Endothelial cell of umbilical vein (primary cell): Measurements from ENCODE around the gene FIGLA. TPM values are rescaled to one million over a fixed set of nuclear protein-coding genes. Genes with fewer than 3 reads are reported as not detected.

Source experiments
- BruUV-seq: library from RNA; stranded (reverse); fragments of 400-500 nt; replicated peaks from 2 replicates; lab custom pipeline; 2021; lab: Mats Ljungman, UMichigan
- CTCF ChIA-PET: fragments of 300-600, 350-600 bp; sonication (Branson Sonifier 250); formaldehyde crosslinking; loops from one replicate; lab custom pipeline; 2021; ENCODE audit warnings: antibody characterized with exemption, inconsistent platforms; lab: Charles Lee
- POLR2A ChIA-PET: fragments of 300-600, 350-600 bp; sonication (Branson Sonifier 250); formaldehyde crosslinking; loops from one replicate; lab custom pipeline; 2021; ENCODE audit warnings: antibody characterized with exemption, inconsistent platforms; lab: Charles Lee
- DNase-seq: peaks from one replicate; pipeline ENCODE4 v3.0.0-alpha.2; 2011; ENCODE audit warnings: low read depth, low spot score
- FAIRE-seq: peaks from 2 replicates; lab custom pipeline; 2011; peaks lifted over from hg19 to GRCh38; lab: Jason Lieb, UNC
- H2AFZ ChIP-seq: 2 replicates; pipeline ENCODE4 v1.6.0; 2012; ENCODE audit warnings: low read depth, low read length, control low read depth, inconsistent platforms
- H3K27ac ChIP-seq: 2 replicates; pipeline ENCODE4 v1.5.1; 2011; ENCODE audit warnings: low read depth, mild to moderate bottlenecking, control low read depth, low read length, moderate library complexity; ENCODE audit not compliant: insufficient read depth
- H3K27me3 ChIP-seq, 2 experiments: 2 replicates each; pipeline versions ENCODE4 v1.6.0 to v1.6.1; 2011; ENCODE audit warnings: low read length in 2 of 2, mixed read lengths in 1 of 2; ENCODE audit not compliant: control insufficient read depth in 2 of 2, insufficient read depth in 2 of 2
- H3K36me3 ChIP-seq, 2 experiments: 2 replicates in 1 of 2; 3 replicates in 1 of 2; pipeline ENCODE4 v1.5.1; 2011; ENCODE audit warnings: low read length in 2 of 2, mild to moderate bottlenecking in 1 of 2, moderate library complexity in 1 of 2; ENCODE audit not compliant: control insufficient read depth in 2 of 2, insufficient read depth in 2 of 2; ENCODE audit errors: extremely low read depth in 1 of 2
- H3K4me1 ChIP-seq: 3 replicates; pipeline ENCODE4 v1.5.1; 2011; ENCODE audit warnings: mild to moderate bottlenecking, low read length; ENCODE audit not compliant: control insufficient read depth, insufficient read depth; ENCODE audit errors: extremely low read depth
- H3K4me2 ChIP-seq: 2 replicates; pipeline ENCODE4 v1.6.1; 2011; ENCODE audit warnings: low read length, control low read depth, mixed read lengths; ENCODE audit not compliant: insufficient read depth
- H3K4me3 ChIP-seq, 3 experiments: fragments of 200-600 bp in 1 of 3; sonication (generic), shearing (Covaris generic) in 1 of 3; replicated peaks in 1 of 3; 2 replicates each; pipeline ENCODE4 v1.5.1; 2011 to 2016; ENCODE audit warnings: control low read depth in 3 of 3, low read length in 3 of 3, mild to moderate bottlenecking in 2 of 3, inconsistent platforms in 1 of 3, low read depth in 1 of 3, moderate library complexity in 1 of 3; ENCODE audit not compliant: insufficient read depth in 1 of 3
- H3K79me2 ChIP-seq: 2 replicates; pipeline ENCODE4 v1.6.0; 2012; ENCODE audit warnings: low read length, inconsistent platforms; ENCODE audit not compliant: control insufficient read depth, insufficient read depth
- H3K9ac ChIP-seq: replicated peaks from 2 replicates; pipeline ENCODE3; 2011; ENCODE audit warnings: low read length, control low read depth; ENCODE audit not compliant: insufficient read depth; ENCODE audit errors: extremely low read depth
- H3K9me1 ChIP-seq: replicated peaks from 3 replicates; pipeline ENCODE4 v1.6.0; 2011; ENCODE audit warnings: mild to moderate bottlenecking, low read length; ENCODE audit not compliant: control insufficient read depth, insufficient read depth; ENCODE audit errors: extremely low read depth
- H3K9me3 ChIP-seq: replicated peaks from 2 replicates; pipeline ENCODE4 v1.5.1; 2012; ENCODE audit warnings: low read length, inconsistent platforms; ENCODE audit not compliant: control insufficient read depth, insufficient read depth
- H4K20me1 ChIP-seq: replicated peaks from 2 replicates; pipeline ENCODE3; 2011; ENCODE audit warnings: mild to moderate bottlenecking, low read length; ENCODE audit not compliant: control insufficient read depth, insufficient read depth; ENCODE audit errors: extremely low read depth
- EZH2 ChIP-seq: IDR thresholded peaks from 2 replicates; pipeline ENCODE4 v1.6.1; 2012; ENCODE audit warnings: borderline replicate concordance, low read depth, mild to moderate bottlenecking, moderate library complexity, low read length, inconsistent platforms; ENCODE audit not compliant: severe bottlenecking
- GATA2 ChIP-seq: IDR thresholded peaks from 2 replicates; pipeline ENCODE4 v1.7.0; 2011; ENCODE audit warnings: low read depth, mild to moderate bottlenecking, moderate library complexity, mixed read lengths, low read length; ENCODE audit not compliant: insufficient read length, insufficient read depth
- JUN ChIP-seq: IDR thresholded peaks from 2 replicates; pipeline ENCODE4 v1.6.1; 2011; ENCODE audit warnings: borderline replicate concordance, low read depth; ENCODE audit not compliant: insufficient read length, insufficient read depth
- MAX ChIP-seq: IDR thresholded peaks from 2 replicates; pipeline ENCODE4 v1.6.1; 2011; ENCODE audit not compliant: insufficient read depth, insufficient read length
- MYC ChIP-seq: IDR thresholded peaks from one replicate; pipeline ENCODE4 v1.6.1; 2011; ENCODE audit warnings: mild to moderate bottlenecking, low read depth, low read length
- POLR2A ChIP-seq: IDR thresholded peaks from 2 replicates; pipeline ENCODE4 v1.6.1; 2012; ENCODE audit warnings: low read depth, mild to moderate bottlenecking, control low read depth, low read length
- POLR2AphosphoS5 ChIP-seq: IDR thresholded peaks from 2 replicates; pipeline ENCODE4 v1.6.1; 2012; ENCODE audit warnings: low read depth, mild to moderate bottlenecking, control low read depth, low read length, moderate library complexity; ENCODE audit not compliant: insufficient read depth
- dilution Hi-C: fragments of 300-500 bp; cut with MboI; formaldehyde crosslinking; loops from one replicate; pipeline ENCODE4 v1.15.0; 2019; ENCODE audit warnings: low sequenced_read_pairs; ENCODE audit not compliant: extremely low pct_ligation_motif_present
- intact Hi-C: fragments of 100-400 bp; cut with micrococcal nuclease; formaldehyde crosslinking; loops from one replicate; pipeline ENCODE4 v1.10.0; 2022
- polyA plus RNA-seq, 4 experiments: library from polyadenylated mRNA; depleted of rRNA in 3 of 4; stranded (reverse) in 3 of 4; unstranded in 1 of 4; fragments of >200 nt; gene quantifications; 2 replicates each; pipeline versions ENCODE4 v1.2.1 to v1.2.3, GENCODE V29; 2011 to 2012; ENCODE audit warnings: missing spikeins in 1 of 4
- total RNA-seq: library from RNA; stranded (reverse); gene quantifications from 2 replicates; pipeline ENCODE4 v1.2.3, GENCODE V29; 2021
- TF ChIP-seq, protein P1 (sequence below), 2 donors: IDR thresholded peaks; 1 replicate in 1 of 2; 2 replicates in 1 of 2; pipeline ENCODE4 v1.5.1; 2011; ENCODE audit warnings: low read length in 2 of 2, mild to moderate bottlenecking in 2 of 2, moderate library complexity in 2 of 2, control low read depth in 1 of 2, inconsistent platforms in 1 of 2, low read depth in 1 of 2; ENCODE audit not compliant: insufficient read depth in 1 of 2; ENCODE audit errors: extremely low read depth in 1 of 2

FIGLA gene
- total and polyA plus RNA-seq, 2 donors (not counting 3 experiments of a cell fraction or from before 2014, with no cell fraction given), result not detected

DNA sequence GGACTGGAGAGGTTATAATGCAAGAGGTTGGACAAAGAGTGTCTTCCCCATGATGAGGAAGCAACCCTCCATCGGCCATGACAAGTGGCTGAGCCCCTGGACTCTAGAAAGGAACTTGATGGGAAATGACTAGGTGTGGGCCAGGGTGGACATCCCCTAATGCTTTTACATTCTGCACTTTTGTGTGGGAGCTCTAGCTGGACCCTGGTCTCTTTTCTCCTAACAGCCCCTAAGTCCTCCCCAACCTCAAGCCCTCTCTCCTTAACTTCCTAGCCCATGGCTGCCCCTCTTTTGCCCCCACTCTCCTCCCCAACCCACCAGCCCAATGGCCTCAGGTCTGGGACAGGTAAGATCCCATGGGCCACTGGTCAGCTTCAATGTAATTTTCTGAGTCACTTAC lies 42.8 kb upstream of the FIGLA start:
- ChIA-PET POLR2A (no interaction called here), CTCF (no interaction called here)

More for the DNA sequence above, 42.8 kb upstream of the FIGLA start:
- TF ChIP-seq MYC, result no peak
- no peak for TF ChIP-seq POLR2A
- no peak for TF ChIP-seq POLR2AphosphoS5
- TF ChIP-seq MAX, result no peak
- no peak for TF ChIP-seq GATA2
- TF ChIP-seq JUN, result no peak
- TF ChIP-seq EZH2, result no peak
- TF ChIP-seq, protein P1, sequence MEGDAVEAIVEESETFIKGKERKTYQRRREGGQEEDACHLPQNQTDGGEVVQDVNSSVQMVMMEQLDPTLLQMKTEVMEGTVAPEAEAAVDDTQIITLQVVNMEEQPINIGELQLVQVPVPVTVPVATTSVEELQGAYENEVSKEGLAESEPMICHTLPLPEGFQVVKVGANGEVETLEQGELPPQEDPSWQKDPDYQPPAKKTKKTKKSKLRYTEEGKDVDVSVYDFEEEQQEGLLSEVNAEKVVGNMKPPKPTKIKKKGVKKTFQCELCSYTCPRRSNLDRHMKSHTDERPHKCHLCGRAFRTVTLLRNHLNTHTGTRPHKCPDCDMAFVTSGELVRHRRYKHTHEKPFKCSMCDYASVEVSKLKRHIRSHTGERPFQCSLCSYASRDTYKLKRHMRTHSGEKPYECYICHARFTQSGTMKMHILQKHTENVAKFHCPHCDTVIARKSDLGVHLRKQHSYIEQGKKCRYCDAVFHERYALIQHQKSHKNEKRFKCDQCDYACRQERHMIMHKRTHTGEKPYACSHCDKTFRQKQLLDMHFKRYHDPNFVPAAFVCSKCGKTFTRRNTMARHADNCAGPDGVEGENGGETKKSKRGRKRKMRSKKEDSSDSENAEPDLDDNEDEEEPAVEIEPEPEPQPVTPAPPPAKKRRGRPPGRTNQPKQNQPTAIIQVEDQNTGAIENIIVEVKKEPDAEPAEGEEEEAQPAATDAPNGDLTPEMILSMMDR (IDR thresholded peaks at IDR 0.05; ENCODE audit: extremely low read depth in 1 of 2, insufficient read depth in 1 of 2, low read depth in 1 of 2, low read length in 2 of 2), result no peak
- H3K4me2 ChIP-seq, result no peak overlapping the region
- peaks cover 17% of the 10 kb centered on the region for H3K4me1 ChIP-seq
- H3K4me3 ChIP-seq, result no peak overlapping the region
- peaks cover 2 to 7% of the 10 kb centered on the region in 2 experiments for H3K27me3 ChIP-seq
- BruUV-seq, result no TSS peak
- H2AFZ ChIP-seq, result no peak overlapping the region
- FAIRE-seq (no peak), DNase-seq (no peak)
- dilution Hi-C loops (no loop called here), intact Hi-C loops (no loop called here)
- no peaks in the 10 kb centered on the region for H3K9me1 ChIP-seq
- H3K9ac ChIP-seq, result no peak overlapping the region
- no peaks in the 10 kb centered on the region for H3K9me3 ChIP-seq
- H3K36me3 ChIP-seq, result no peaks in the 10 kb centered on the region
- H4K20me1 ChIP-seq, result no peaks in the 10 kb centered on the region
- H3K27ac ChIP-seq, result no peak overlapping the region
- H3K79me2 ChIP-seq, result no peaks in the 10 kb centered on the region
